Gastroesophageal sphincter (tissue), 4 donors: Measurements from ENCODE around the gene ZNF672. TPM values are rescaled to one million over a fixed set of nuclear protein-coding genes. Genes with fewer than 3 reads are reported as not detected.
"Not testable (repeated sequence)": the region's sequence is repeated elsewhere in the genome, so short reads cannot be mapped to it uniquely, and the experiment has no call there.

Experiments
- ATAC-seq: fragments of 150-250 bp; one replicate; pipeline ENCODE4 v1.9.1; 2016; ENCODE audit warnings: mild to moderate bottlenecking, moderate library complexity
- H3K27ac ChIP-seq, 4 donors: fragments of 200-600 bp; sonication (generic) in 3 of 4; 1 replicate in 3 of 4; 2 replicates in 1 of 4; pipeline ENCODE4 v1.5.1; 2016 to 2019
- H3K27me3 ChIP-seq: fragments of 200-600 bp; sonication (generic); one replicate; pipeline ENCODE4 v1.5.1; 2019
- H3K36me3 ChIP-seq, 2 donors: fragments of 200-600 bp; sonication (generic); one replicate each; pipeline ENCODE4 v1.5.1; 2019; ENCODE audit warnings: control low read depth in 1 of 2
- H3K4me1 ChIP-seq, 3 donors: fragments of 200-600 bp; sonication (generic); 1 replicate in 2 of 3; 2 replicates in 1 of 3; pipeline ENCODE4 v1.5.1; 2016 to 2019; ENCODE audit warnings: control low read depth in 2 of 3
- H3K4me3 ChIP-seq, 2 donors: fragments of 200-600 bp; sonication (generic); one replicate each; pipeline ENCODE4 v1.5.1; 2019; ENCODE audit warnings: mild to moderate bottlenecking in 1 of 2, moderate library complexity in 1 of 2
- H3K9me3 ChIP-seq, 3 donors: fragments of 200-600 bp; sonication (generic); one replicate each; pipeline ENCODE4 v1.5.1; 2017 to 2019; ENCODE audit warnings: control low read depth in 2 of 3
- EP300 ChIP-seq: sonication (generic); formaldehyde crosslinking; IDR thresholded peaks from one replicate; pipeline ENCODE4 v1.6.1; 2017; ENCODE audit warnings: antibody characterized with exemption, mild to moderate bottlenecking
- POLR2A ChIP-seq, 2 donors: fragments of 450-650 bp; IDR thresholded peaks; one replicate each; pipeline ENCODE4 v1.6.1; 2017; ENCODE audit warnings: antibody characterized with exemption in 2 of 2, mild to moderate bottlenecking in 2 of 2, moderate library complexity in 1 of 2
- POLR2AphosphoS5 ChIP-seq: sonication (generic); formaldehyde crosslinking; IDR thresholded peaks from one replicate; pipeline ENCODE4 v1.6.1; 2017; ENCODE audit warnings: antibody characterized with exemption
- WGBS, 2 donors: methylation state at CpG; one replicate each; pipeline ENCODE4 v1.1.5; 2018; ENCODE audit warnings: low coverage in 1 of 2; 5-methylcytosine and 5-hydroxymethylcytosine counted together
- total RNA-seq, 4 donors: library from RNA; depleted of rRNA; stranded (reverse); fragments of >200 nt; gene quantifications; one replicate each; pipeline ENCODE4 v1.1.0, GENCODE V29; 2016
- TF ChIP-seq, protein P1 (sequence below), 4 experiments: fragments of 200-600 bp in 2 of 4; fragments of 450-650 bp in 2 of 4; sonication (generic) in 1 of 4; IDR thresholded peaks; one replicate each; pipeline ENCODE4 v1.5.1; 2017 to 2019; ENCODE audit warnings: antibody characterized with exemption in 4 of 4, mild to moderate bottlenecking in 2 of 4, moderate library complexity in 2 of 4

The ZNF672 gene
- total RNA-seq, 4 donors from 2014 or later = 22.1 to 44.2 (median 34.3) TPM

DNA sequence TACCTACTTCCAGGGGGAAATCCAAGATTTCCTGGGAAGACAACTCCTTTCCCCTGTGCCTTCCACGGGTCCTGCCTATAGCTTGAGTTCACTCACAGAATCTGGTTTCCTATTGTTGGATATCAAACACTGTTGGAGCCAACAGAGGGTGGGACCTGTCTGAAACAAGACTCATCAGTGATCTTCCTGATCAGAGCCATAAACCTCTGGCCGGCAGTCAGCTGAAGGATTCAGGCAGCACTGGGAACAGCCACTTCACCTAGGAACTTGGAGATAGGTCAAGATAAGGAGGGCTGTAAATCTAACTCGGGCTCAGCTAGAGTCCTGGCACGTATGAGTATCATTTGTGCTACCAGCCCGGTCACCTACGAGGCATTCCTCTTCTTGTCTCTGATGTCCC lies 35.6 kb upstream of the ZNF672 start:
- no peak for ATAC-seq
- H3K36me3 ChIP-seq = no peaks in the 10 kb centered on the region
- peaks cover 0 to 12% (median 0%) of the 10 kb centered on the region in 3 donors for H3K4me1 ChIP-seq
- TF ChIP-seq, protein P1, sequence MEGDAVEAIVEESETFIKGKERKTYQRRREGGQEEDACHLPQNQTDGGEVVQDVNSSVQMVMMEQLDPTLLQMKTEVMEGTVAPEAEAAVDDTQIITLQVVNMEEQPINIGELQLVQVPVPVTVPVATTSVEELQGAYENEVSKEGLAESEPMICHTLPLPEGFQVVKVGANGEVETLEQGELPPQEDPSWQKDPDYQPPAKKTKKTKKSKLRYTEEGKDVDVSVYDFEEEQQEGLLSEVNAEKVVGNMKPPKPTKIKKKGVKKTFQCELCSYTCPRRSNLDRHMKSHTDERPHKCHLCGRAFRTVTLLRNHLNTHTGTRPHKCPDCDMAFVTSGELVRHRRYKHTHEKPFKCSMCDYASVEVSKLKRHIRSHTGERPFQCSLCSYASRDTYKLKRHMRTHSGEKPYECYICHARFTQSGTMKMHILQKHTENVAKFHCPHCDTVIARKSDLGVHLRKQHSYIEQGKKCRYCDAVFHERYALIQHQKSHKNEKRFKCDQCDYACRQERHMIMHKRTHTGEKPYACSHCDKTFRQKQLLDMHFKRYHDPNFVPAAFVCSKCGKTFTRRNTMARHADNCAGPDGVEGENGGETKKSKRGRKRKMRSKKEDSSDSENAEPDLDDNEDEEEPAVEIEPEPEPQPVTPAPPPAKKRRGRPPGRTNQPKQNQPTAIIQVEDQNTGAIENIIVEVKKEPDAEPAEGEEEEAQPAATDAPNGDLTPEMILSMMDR (IDR thresholded peaks at IDR 0.05) = no peak
- TF ChIP-seq POLR2AphosphoS5 (no peak), POLR2A (IDR thresholded peaks at IDR 0.05) (no peak), EP300 (no peak)
- no peak overlapping the region for H3K27ac ChIP-seq
- WGBS, 2 donors = 84 to 88% methylated on average over 4 to 5 of the region's 6 CpGs
- H3K9me3 ChIP-seq = no peaks in the 10 kb centered on the region
- H3K4me3 ChIP-seq = no peak overlapping the region
- no peaks in the 10 kb centered on the region for H3K27me3 ChIP-seq

DNA sequence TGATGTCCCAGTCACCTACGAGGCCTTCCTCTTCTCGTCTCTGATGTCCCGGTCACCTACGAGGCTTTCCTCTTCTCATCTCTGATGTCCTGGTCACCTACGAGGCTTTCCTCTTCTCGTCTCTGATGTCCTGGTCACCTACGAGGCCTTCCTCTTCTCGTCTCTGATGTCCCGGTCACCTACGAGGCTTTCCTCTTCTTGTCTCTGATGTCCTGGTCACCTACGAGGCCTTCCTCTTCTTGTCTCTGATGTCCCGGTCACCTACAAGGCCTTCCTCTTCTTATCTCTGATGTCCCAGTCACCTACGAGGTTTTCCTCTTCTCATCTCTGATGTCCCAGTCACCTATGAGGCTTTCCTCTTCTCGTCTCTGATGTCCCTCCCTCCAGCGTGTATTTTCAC lies 34.5 kb upstream of the ZNF672 start:
- H3K27me3 ChIP-seq, ATAC-seq, H3K9me3 ChIP-seq, H3K4me3 ChIP-seq, H3K36me3 ChIP-seq, H3K27ac ChIP-seq: not testable (repeated sequence)
- H3K4me1 ChIP-seq = peaks cover 0 to 12% (median 0%) of the 10 kb centered on the region in 3 donors
- WGBS, 2 donors = 86% methylated on average over 14 to 15 of the region's 15 CpGs

DNA sequence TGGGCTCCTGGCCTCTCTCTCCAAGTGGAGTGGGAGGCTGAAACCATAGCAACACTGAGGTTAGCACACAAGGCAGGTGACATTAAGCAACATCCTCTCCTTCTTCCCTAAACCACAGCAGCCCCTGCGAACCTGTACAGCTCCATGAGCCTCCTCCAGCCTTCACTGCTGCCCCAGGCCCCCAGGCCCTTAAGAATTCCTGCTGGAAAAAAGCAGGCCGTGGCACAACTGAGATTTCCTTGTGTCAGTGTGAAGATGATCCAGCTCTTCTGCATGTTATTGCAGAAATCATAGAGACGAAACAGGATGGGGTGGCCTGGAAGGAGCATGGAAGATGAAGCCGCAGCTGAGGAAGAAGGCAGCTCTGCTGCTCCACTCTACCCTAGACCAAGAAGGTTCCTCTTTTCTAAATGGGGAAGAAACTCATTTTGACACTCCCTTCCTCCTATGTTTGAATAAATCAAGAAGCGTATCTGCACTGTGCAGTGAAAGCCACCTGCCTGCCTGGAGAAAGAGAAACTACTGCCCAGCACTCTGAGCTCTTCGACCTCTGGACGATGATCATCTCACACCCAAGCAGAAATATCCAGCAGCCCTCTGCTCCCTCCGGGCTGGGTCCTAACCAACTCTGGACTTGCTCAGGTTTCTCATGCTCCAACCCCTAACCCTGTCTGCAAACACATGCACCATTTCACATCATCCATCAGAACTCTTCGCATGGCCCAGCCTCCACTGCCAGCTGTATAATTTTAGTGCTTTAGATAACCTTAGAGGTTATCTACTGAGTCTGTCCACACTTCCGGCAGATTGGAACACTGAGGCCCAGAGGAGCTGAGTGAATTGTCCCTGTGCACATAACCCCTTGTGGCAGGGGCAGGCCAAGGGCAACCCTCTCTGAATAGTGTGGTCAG lies 33.0 kb upstream of the ZNF672 start:
- Histone ChIP-seq H3K27ac (peak overlapping the region in 1 of 4 donors; percentile 2), H3K4me1 (peaks cover 0 to 13% (median 0%) of the 10 kb centered on the region in 3 donors), H3K9me3 (no peaks in the 10 kb centered on the region), H3K36me3 (no peaks in the 10 kb centered on the region), H3K27me3 (no peaks in the 10 kb centered on the region), H3K4me3 (no peak overlapping the region)
- WGBS, 2 donors = 59 to 67% methylated on average over 5 to 7 of the region's 10 CpGs
- ATAC-seq = peak; percentile 44
- TF ChIP-seq, protein P1 (IDR thresholded peaks at IDR 0.05) = no peak
- TF ChIP-seq POLR2A (IDR thresholded peaks at IDR 0.05) (no peak), EP300 (no peak), POLR2AphosphoS5 (no peak)

DNA sequence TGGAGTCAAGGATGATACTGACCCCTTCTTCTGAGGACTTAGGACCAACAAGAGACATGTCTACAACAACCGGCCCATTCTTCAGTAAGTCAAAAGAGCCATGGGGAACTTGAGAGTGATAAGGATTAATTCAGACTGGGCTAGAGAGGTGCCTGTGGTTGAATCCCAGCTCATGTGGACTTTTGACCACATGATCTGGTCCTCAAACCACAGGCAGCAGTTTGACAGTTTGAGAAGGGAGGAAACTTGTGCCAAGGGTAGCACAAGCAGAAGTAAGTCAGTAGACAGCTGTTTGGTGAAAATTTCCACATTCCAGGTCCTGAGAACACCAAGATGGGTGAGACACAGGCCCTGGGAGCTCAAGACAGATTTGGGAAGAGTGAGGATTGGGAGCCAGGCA lies 32.1 kb upstream of the ZNF672 start:
- peak; percentile 10 for ATAC-seq

DNA sequence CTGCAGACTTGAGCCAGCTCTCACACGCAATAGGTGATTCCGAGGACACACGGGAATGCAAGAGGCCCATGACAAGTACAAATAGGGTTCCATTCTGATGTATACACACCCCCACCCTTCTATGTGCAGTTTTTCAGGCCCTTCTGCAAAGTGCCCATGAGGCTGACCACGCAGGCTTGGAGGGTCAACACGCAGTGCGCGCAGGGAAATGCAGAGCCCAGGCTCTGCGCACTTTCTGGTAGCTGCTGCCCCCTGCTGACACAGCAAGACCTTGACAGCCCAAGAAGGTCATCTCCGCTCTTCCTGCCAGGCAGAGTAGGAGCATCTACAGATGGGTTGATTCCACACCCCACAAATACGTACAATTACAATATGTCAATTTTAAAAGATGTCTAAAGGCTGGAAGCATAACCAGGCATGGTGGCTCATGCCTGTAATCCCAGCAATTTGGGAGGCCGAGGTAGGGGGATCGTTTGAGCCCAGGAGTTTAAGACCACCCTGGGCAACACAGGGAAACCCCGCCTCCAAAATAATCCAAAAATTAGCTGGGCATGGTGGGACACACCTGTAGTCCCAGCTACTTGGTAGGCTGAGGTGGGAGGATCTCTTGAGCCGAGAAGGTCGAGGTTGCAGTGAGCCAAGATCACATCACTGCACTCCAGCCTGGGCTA lies 30.8 kb upstream of the ZNF672 start:
- peak; percentile 34 for ATAC-seq
- TF ChIP-seq, protein P1 (IDR thresholded peaks at IDR 0.05) = peak in 3 of 4 experiments; percentile 64 to 81 (median 65)
- no peak for TF ChIP-seq POLR2AphosphoS5
- peaks cover 0 to 17% of the 10 kb centered on the region in 2 donors for H3K36me3 ChIP-seq
- no peak overlapping the region for H3K27ac ChIP-seq
- H3K27me3 ChIP-seq = no peaks in the 10 kb centered on the region
- H3K4me3 ChIP-seq = no peak overlapping the region
- peaks cover 0 to 31% (median 7%) of the 10 kb centered on the region in 3 donors for H3K4me1 ChIP-seq
- no peaks in the 10 kb centered on the region for H3K9me3 ChIP-seq
- WGBS, 2 donors = 22 to 35% methylated on average over 5 to 12 of the region's 15 CpGs

More for the DNA sequence above, 32.1 kb upstream of the ZNF672 start:
- no peak overlapping the region for H3K4me3 ChIP-seq
- no peaks in the 10 kb centered on the region for H3K27me3 ChIP-seq
- peaks cover 0 to 3% of the 10 kb centered on the region in 2 donors for H3K36me3 ChIP-seq
- peaks cover 0 to 22% (median 5%) of the 10 kb centered on the region in 3 donors for H3K4me1 ChIP-seq
- no peak overlapping the region for H3K27ac ChIP-seq
- H3K9me3 ChIP-seq = no peaks in the 10 kb centered on the region
- WGBS, 2 donors = 83% methylated on average over 1 of the region's 1 CpG; no CpG with 5 or more reads in 1 of the 2 donors
- TF ChIP-seq POLR2A (IDR thresholded peaks at IDR 0.05) = no peak
- no peak for TF ChIP-seq EP300
- no peak for TF ChIP-seq POLR2AphosphoS5
- TF ChIP-seq, protein P1 (IDR thresholded peaks at IDR 0.05) = no peak
